Activated T-cell treated with anti-CD3 and anti-CD28 coated beads for 24 hours (primary cell): Measurements from ENCODE around the gene ZC3H4.
"Not testable (repeated sequence)": the region's sequence is repeated elsewhere in the genome, so short reads cannot be mapped to it uniquely, and the experiment has no call there.

Source experiments
- DNase-seq: peaks from one replicate; pipeline ENCODE4 v3.0.0-alpha.2; 2020; ENCODE audit warnings: low read depth

Gene ZC3H4

DNA sequence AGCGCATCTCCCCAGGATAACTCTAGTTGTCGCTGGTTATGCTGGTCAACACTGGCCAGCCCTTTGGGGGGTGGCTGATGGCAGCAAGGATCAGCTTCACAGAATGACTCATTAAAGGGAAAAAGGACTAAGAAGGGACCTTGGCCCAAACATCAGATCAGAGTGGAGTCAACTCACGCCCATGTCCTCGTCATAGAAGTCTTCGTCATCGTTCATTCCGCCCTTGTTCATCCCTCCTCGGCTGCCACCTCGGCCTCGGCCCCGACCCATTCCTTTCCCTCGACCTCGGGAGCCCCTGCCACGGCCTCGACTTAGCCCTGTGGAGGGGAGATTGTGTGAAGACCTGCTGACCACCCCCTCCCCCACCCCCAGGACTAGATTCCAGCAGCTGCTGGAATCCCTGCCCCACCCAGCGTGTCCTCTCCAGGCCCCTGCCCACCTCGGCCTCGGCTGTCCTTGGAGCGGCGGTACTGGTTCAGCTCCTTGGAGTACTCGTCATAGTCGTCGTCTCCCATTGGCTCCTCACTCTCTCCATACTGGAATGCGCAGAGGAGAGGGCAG, 28.6 kb downstream of the ZC3H4 start:
- DNase-seq: no peak

DNA sequence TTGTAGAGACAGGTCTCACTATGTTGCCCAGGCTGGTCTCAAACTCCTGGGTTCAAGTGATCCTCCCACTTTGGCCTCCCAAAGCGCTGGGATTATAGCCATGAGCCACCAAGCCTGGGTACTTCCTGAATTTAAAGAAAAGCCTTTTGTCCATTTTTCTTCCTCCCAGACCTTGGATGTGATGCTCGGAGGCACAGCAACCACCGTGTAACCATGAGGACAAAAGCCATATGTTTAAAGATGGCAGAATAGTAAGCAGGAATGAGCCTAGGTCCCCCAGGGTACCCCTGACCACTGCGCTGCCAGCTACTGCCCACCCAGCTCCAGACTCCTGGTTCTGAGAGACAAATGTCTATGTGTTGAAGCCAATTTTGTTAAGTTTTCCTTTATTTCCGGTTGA, 31.1 kb downstream of the ZC3H4 start:
- no peak for DNase-seq

DNA sequence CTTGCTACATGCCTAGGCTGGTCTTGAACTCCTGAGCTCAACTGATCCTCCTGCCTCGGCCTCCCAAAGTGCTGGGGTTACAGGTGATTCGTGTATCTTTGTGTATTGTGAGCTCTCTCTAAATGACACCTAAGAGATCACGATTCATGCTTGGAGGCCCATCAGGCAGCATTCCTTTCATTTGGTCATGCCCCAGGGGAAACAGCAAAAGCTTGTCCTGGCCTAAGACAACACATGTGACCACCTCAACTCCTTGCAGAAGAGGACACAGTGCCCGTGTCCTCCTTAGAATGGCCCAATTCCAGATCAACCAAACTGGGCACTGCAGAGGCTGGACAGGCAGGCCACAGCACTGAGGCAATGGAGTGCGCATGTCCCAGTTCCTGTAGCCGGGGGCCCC, 32.5 kb downstream of the ZC3H4 start:
- DNase-seq: no peak

- not testable (repeated sequence) for DNase-seq
These were observed 35.2 kb downstream of the ZC3H4 start for GRCh38 chr19:47078351-47078750.

DNA sequence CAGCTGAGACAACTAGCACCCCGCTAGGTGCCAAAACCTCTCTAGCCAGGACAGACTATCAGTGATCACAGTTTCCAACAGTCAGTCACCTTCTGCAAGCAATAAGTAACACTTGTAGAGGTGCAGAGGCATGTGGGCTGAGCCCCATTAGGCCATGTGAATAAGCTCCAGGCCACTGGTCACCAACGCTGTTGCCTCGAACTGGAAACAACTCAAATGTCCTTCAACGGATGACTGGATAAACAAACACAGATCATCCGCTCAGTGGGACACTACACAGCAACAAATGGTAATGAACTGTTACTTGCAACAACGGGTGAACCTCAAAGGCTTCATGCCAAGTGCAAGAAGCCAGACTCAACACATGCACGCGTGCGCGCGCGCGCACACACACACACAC, 37.6 kb downstream of the ZC3H4 start:
- no peak for DNase-seq

- no peak for DNase-seq
These were observed 38.3 kb downstream of the ZC3H4 start for GRCh38 chr19:47075179-47075810.

- no peak for DNase-seq
These were observed 39.0 kb downstream of the ZC3H4 start for GRCh38 chr19:47074621-47075020.

DNA sequence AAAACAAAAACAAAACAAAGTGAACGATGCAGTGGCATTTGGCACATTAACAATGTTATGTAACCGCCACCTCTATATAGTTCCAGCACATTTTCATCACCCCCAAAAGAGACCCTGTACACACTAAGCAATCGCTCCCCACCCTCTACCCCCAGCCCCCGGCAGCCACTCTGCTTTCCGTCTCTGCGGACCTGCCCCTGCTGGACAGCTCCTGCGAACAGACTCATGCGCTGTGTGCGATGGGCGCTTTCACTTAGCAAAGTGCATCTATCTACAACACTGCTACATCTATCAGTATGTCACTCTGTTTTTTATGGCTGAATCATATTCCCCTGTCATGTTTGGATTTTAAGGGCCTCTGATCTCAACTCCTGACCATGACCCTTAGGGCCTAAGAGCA, 40.0 kb downstream of the ZC3H4 start:
- DNase-seq: no peak

DNA sequence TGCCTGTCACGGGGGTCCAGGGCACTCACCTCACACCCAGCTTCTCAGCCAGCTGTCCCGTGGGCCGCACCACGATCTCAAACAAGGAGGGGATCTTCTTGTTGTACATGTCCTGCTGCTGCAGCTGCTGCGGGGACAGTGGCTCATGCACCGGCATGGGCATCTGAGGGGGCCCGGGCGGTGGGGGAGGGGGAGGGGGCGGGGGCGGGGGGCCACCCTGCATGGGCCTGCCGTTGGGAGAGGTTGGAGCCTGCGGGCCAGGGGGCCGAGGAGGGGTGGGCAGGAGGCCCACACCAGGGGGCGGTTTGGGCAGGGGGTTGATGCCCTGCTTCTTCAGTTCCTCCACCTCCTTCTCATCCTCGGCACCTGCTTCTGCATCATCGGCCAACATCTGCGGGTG, 41.3 kb downstream of the ZC3H4 start:
- no peak for DNase-seq

- DNase-seq: no peak
These were observed 41.8 kb downstream of the ZC3H4 start for GRCh38 chr19:47071731-47072130.

DNA sequence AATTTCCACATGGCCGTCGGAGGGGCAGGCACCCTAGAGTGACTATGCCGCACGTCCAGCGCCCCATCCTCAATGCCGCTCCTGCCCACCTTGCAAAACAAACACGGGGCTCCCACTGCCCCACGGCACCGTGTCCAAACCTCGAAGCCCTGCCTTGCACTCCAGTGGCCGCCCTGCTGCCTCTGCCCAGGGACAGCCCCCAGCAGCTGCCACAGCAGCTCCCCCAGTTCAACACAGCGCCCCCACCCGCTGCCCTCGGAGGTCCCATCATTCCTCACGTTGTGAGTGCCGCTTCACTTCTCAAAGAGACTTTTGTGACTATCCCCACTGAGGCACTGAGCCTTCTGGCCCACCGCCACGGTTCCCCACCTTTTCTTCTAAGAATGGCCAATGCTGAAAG, 42.8 kb downstream of the ZC3H4 start:
- DNase-seq: no peak

- no peak for DNase-seq
These were observed 43.8 kb downstream of the ZC3H4 start for GRCh38 chr19:47069795-47070194.

DNA sequence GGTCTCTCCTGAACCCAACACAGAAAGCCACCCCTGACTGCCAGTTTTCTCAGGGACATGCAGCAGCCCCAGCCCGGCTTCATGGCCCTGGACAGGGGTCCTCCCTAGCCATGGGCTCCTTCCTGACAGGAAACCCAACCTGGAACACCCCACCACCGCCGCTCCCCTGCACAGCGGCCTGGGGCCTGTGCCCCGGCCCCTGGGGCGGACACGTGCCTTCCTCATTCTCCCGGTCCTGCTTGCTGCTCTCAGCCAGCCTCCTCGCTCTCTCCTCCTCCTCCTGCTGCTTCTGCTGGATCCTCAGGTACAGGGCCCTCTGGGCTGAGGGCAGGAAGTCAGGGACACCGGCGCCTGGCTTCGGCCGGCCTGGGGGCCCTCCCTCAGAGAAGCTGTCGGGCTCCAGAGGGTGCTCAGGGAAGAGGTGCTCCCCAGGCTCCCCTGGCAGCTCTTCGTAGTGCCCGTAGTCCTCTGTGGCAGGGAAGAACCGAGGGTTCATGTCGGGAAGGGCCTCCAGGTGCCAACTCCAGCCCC, 44.6 kb downstream of the ZC3H4 start:
- no peak for DNase-seq

DNA sequence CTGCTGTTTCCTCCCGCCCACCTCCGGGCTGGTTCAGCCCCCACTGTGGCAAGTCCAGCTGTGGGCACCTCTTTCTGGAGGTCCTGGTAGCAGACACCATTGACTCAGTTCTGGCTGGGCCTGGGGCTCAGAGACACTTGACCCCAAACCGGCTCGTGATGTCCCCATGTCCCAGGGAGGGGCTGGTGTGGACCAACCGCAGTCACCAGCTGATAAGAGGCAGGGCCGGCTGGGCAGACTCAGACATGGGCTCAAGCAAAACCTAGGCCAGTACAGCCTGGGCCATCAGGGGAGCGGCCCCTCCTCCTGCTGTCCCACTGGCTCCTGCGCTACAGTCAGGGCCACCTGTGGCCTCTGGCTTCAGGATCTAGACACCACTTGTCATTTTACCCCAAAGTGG, 45.3 kb downstream of the ZC3H4 start:
- DNase-seq: no peak

GRCh38 chr19:47067215-47067847, 46.2 kb downstream of the ZC3H4 start:
- no peak for DNase-seq

- no peak for DNase-seq
These were observed 47.0 kb downstream of the ZC3H4 start for GRCh38 chr19:47066376-47067214.

GRCh38 chr19:47065242-47065641, 48.3 kb downstream of the ZC3H4 start:
- no peak for DNase-seq

GRCh38 chr19:47063874-47064273, 49.7 kb downstream of the ZC3H4 start:
- DNase-seq: no peak

GRCh38 chr19:47058621-47059022, 55.0 kb downstream of the ZC3H4 start:
- DNase-seq: no peak

- DNase-seq: no peak
These were observed 56.2 kb downstream of the ZC3H4 start for GRCh38 chr19:47057328-47057727.

- no peak for DNase-seq
These were observed 57.2 kb downstream of the ZC3H4 start for GRCh38 chr19:47056411-47056810.

- not testable (repeated sequence) for DNase-seq
These were observed 63.0 kb downstream of the ZC3H4 start for GRCh38 chr19:47050562-47050961.

GRCh38 chr19:47049307-47049700, 64.3 kb downstream of the ZC3H4 start:
- DNase-seq: no peak
